Gastrocnemius medialis (tissue), 4 donors: Measurements from ENCODE around the gene CHURC1.

Experiments
- POLR2A ChIP-seq, 2 donors: fragments of 450-650 bp; IDR thresholded peaks; one replicate each; pipeline ENCODE4 v1.6.1; 2017; ENCODE audit warnings: antibody characterized with exemption in 2 of 2, mild to moderate bottlenecking in 2 of 2, moderate library complexity in 2 of 2
- TF ChIP-seq, protein P1 (sequence below), 5 experiments: fragments of 450-650 bp in 3 of 5; fragments of 200-600 bp in 2 of 5; sonication (generic) in 2 of 5; IDR thresholded peaks in 4 of 5; conservative IDR thresholded peaks in 1 of 5; 1 replicate in 4 of 5; 2 replicates in 1 of 5; pipeline ENCODE4 v1.5.1; 2016 to 2019; ENCODE audit warnings: antibody characterized with exemption in 5 of 5, mild to moderate bottlenecking in 3 of 5, moderate library complexity in 3 of 5

DNA sequence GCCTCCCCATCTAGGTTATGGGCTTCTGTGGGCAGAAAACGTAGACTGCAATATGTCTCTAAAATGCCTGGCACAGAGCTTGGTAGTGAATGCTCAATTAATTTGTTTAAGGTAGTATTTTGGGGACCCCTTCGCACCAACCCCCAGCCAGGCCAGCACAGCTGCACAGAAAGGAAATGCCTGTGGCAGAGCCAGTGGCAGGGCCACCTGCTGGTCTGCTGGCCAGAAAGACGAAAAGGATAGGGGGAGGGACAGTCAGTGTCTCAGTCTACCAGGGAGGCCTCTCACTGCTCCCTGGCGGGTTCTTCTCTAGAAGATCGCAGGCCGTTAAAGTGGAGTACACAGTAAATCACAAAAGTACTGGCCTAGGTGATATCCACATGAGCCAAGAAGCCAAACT, 54.4 kb downstream of the CHURC1 start:
- TF ChIP-seq POLR2A (IDR thresholded peaks at IDR 0.05): no peak
- TF ChIP-seq, protein P1, sequence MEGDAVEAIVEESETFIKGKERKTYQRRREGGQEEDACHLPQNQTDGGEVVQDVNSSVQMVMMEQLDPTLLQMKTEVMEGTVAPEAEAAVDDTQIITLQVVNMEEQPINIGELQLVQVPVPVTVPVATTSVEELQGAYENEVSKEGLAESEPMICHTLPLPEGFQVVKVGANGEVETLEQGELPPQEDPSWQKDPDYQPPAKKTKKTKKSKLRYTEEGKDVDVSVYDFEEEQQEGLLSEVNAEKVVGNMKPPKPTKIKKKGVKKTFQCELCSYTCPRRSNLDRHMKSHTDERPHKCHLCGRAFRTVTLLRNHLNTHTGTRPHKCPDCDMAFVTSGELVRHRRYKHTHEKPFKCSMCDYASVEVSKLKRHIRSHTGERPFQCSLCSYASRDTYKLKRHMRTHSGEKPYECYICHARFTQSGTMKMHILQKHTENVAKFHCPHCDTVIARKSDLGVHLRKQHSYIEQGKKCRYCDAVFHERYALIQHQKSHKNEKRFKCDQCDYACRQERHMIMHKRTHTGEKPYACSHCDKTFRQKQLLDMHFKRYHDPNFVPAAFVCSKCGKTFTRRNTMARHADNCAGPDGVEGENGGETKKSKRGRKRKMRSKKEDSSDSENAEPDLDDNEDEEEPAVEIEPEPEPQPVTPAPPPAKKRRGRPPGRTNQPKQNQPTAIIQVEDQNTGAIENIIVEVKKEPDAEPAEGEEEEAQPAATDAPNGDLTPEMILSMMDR (IDR thresholded peaks at IDR 0.05 in 4 of 5, conservative IDR thresholded peaks at IDR 0.05 in 1 of 5): no peak
